Spleen (tissue), 7 donors: ENCODE data around the gene GSE1.

ENCODE experiments used
- POLR2A ChIP-seq, 3 donors: fragments of 450-650 bp; IDR thresholded peaks; one replicate each; pipeline ENCODE4 v1.5.1; 2017; ENCODE audit warnings: antibody characterized with exemption in 3 of 3, mild to moderate bottlenecking in 1 of 3
- TF ChIP-seq, protein P1 (sequence below), 11 experiments: fragments of 200-600 bp in 7 of 11; fragments of 450-650 bp in 4 of 11; sonication (generic) in 4 of 11; IDR thresholded peaks in 8 of 11; conservative IDR thresholded peaks in 3 of 11; 1 replicate in 7 of 11; 2 replicates in 4 of 11; pipeline versions ENCODE4 v1.4.0 to v1.8.0; 2016 to 2021; ENCODE audit warnings: antibody characterized with exemption in 11 of 11, inconsistent platforms in 4 of 11, mild to moderate bottlenecking in 1 of 11
- donor health status: DM: no; HTN: no; CAD: no; lungs with moderate emphysema.
- donor health status: DM: no; HTN: no; CAD: no.
- donor health status: DM: no; HTN: no; CAD: no.

GRCh38 chr16:85573696-85574641 lies 39.2 kb upstream of the GSE1 start:
- no peak for TF ChIP-seq POLR2A (IDR thresholded peaks at IDR 0.05)
- TF ChIP-seq, protein P1, sequence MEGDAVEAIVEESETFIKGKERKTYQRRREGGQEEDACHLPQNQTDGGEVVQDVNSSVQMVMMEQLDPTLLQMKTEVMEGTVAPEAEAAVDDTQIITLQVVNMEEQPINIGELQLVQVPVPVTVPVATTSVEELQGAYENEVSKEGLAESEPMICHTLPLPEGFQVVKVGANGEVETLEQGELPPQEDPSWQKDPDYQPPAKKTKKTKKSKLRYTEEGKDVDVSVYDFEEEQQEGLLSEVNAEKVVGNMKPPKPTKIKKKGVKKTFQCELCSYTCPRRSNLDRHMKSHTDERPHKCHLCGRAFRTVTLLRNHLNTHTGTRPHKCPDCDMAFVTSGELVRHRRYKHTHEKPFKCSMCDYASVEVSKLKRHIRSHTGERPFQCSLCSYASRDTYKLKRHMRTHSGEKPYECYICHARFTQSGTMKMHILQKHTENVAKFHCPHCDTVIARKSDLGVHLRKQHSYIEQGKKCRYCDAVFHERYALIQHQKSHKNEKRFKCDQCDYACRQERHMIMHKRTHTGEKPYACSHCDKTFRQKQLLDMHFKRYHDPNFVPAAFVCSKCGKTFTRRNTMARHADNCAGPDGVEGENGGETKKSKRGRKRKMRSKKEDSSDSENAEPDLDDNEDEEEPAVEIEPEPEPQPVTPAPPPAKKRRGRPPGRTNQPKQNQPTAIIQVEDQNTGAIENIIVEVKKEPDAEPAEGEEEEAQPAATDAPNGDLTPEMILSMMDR (IDR thresholded peaks at IDR 0.05 in 8 of 11, conservative IDR thresholded peaks at IDR 0.05 in 3 of 11): no peak
